CD4-positive, alpha-beta T cell treated with Interleukin-6 for 4 hours (primary cell): ENCODE results near the gene MYO1B.
"Not testable (repeated sequence)": the region's sequence is repeated elsewhere in the genome, so short reads cannot be mapped to it uniquely, and the experiment has no call there.

ENCODE experiments used
- DNase-seq: peaks from one replicate; pipeline ENCODE4 v3.0.0-alpha.2; 2020; ENCODE audit warnings: mixed read lengths

MYO1B gene

GRCh38 chr2:191415101-191415500, 169.9 kb downstream of the MYO1B start:
- DNase-seq = no peak

- no peak for DNase-seq
Observed at GRCh38 chr2:191415858-191416257, 170.7 kb downstream of the MYO1B start.

- no peak for DNase-seq
Observed at GRCh38 chr2:191417746-191418145, 172.5 kb downstream of the MYO1B start.

- DNase-seq = no peak
Observed at GRCh38 chr2:191421950-191422349, 176.7 kb downstream of the MYO1B start.

GRCh38 chr2:191427031-191427430, 181.8 kb downstream of the MYO1B start:
- DNase-seq = no peak

GRCh38 chr2:191428141-191428540, 182.9 kb downstream of the MYO1B start:
- DNase-seq = no peak

- no peak for DNase-seq
Observed at GRCh38 chr2:191430476-191430875, 185.3 kb downstream of the MYO1B start.

GRCh38 chr2:191432121-191432520, 186.9 kb downstream of the MYO1B start:
- DNase-seq = no peak

- no peak for DNase-seq
Observed at GRCh38 chr2:191434072-191434471, 188.9 kb downstream of the MYO1B start.

- DNase-seq = no peak
Observed at GRCh38 chr2:191435141-191435540, 189.9 kb downstream of the MYO1B start.

GRCh38 chr2:191436368-191437055, 191.3 kb downstream of the MYO1B start:
- no peak for DNase-seq

- no peak for DNase-seq
Observed at GRCh38 chr2:191439481-191439880, 194.3 kb downstream of the MYO1B start.

- DNase-seq = no peak
Observed at GRCh38 chr2:191441496-191442214, 196.5 kb downstream of the MYO1B start.

- no peak for DNase-seq
Observed at GRCh38 chr2:191443446-191443845, 198.2 kb downstream of the MYO1B start.

- DNase-seq = no peak
Observed at GRCh38 chr2:191446910-191447309, 201.7 kb downstream of the MYO1B start.

- no peak for DNase-seq
Observed at GRCh38 chr2:191451116-191451515, 205.9 kb downstream of the MYO1B start.

GRCh38 chr2:191452065-191452464, 206.9 kb downstream of the MYO1B start:
- DNase-seq = no peak

GRCh38 chr2:191453761-191454160, 208.6 kb downstream of the MYO1B start:
- no peak for DNase-seq

- DNase-seq = not testable (repeated sequence)
Observed at GRCh38 chr2:191456506-191456905, 211.3 kb downstream of the MYO1B start.

- DNase-seq = no peak
Observed at GRCh38 chr2:191459158-191459557, 214.0 kb downstream of the MYO1B start.

GRCh38 chr2:191462370-191462769, 217.2 kb downstream of the MYO1B start:
- no peak for DNase-seq

GRCh38 chr2:191463790-191464189, 218.6 kb downstream of the MYO1B start:
- no peak for DNase-seq

GRCh38 chr2:191465766-191466420, 220.7 kb downstream of the MYO1B start:
- DNase-seq = no peak

GRCh38 chr2:191467113-191467512, 221.9 kb downstream of the MYO1B start:
- no peak for DNase-seq
